ENCODE data around the gene F5.

Gene F5

DNA sequence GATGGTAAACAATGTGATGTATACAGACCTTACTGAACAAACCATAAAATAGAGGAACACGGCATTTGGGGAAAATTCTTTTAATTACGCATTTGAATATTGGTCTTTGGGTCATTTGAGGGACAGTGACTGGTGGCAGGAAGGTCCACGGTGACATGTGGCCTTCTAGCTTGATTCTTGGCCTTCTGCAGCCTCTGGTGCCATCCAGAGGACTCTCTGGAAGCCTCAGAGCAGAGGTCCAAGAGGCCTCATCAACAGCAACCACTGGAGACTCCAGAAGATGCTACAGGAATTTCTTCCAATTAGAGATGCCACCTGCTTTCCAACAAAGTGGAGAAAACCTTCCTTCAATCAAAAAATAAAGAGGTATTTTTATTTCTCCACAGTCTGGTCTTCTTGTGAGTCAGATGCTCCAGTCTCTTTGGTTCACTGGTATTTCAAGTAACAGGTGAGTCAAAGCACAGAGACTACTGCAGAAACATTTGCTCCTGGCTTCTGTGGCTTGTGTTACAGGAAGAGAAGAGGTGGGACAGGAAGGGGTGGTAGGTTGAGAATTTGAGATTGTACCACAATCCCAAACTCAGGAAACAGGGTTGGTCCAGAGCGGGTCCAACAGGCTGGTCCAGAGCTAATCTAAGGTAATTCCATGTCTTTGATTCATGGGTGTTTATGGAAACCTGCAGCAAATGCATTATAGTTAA lies 2.7 kb upstream of the F5 start:
- TF ChIP-seq, protein P1, sequence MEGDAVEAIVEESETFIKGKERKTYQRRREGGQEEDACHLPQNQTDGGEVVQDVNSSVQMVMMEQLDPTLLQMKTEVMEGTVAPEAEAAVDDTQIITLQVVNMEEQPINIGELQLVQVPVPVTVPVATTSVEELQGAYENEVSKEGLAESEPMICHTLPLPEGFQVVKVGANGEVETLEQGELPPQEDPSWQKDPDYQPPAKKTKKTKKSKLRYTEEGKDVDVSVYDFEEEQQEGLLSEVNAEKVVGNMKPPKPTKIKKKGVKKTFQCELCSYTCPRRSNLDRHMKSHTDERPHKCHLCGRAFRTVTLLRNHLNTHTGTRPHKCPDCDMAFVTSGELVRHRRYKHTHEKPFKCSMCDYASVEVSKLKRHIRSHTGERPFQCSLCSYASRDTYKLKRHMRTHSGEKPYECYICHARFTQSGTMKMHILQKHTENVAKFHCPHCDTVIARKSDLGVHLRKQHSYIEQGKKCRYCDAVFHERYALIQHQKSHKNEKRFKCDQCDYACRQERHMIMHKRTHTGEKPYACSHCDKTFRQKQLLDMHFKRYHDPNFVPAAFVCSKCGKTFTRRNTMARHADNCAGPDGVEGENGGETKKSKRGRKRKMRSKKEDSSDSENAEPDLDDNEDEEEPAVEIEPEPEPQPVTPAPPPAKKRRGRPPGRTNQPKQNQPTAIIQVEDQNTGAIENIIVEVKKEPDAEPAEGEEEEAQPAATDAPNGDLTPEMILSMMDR (IDR thresholded peaks at IDR 0.05; ENCODE audit: low read depth, low read length) = no peak
- H3K4me3 ChIP-seq (replicated peaks in 1 of 2; ENCODE audit: low read depth in 2 of 2, low read length in 2 of 2) = no peak overlapping the region
- no peak for DNase-seq (ENCODE audit: low read depth in 2 of 2)

DNA sequence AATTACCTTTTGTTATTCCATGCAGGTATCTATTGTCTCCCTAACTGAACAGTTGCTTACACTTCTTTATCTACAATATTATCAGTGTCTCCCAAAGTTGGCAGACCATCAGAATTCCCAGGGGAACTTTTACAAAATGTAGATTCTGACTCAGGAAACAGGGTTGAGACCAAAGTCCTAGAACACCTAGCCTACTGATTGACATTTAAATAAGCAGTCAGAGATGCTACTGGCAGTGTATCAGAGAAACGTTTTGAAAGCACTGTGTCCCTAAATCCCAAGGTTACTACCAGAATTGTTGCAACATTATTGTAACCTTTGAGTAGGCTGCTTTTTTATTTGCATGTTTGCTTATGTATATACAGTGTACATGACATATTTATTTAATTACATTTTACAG lies 1.8 kb upstream of the F5 start:
- DNase-seq (ENCODE audit: low read depth in 2 of 2) = no peak
- TF ChIP-seq, protein P1 (IDR thresholded peaks at IDR 0.05; ENCODE audit: low read depth, low read length) = no peak
- H3K4me3 ChIP-seq (replicated peaks in 1 of 2; ENCODE audit: low read depth in 2 of 2, low read length in 2 of 2) = no peak overlapping the region

DNA sequence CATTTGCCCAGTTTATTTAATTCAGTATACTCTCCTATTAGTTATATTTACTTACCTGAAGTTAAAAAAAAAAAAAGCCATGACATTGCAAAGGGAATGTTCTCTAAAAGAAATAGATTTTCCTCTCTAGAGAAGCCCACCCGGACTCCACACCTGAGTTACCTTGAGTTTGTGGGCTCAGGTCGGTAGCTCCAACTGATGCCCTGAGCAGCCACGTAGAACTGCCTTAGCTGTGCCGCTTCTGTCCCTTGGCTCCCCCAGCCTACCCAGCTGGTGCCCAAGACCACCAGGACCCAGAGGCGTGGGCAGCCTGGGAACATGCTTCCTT lies 250 bp downstream of the F5 start:
- H3K4me3 ChIP-seq (replicated peaks in 1 of 2; ENCODE audit: low read depth in 2 of 2, low read length in 2 of 2) = no peak overlapping the region
- TF ChIP-seq, protein P1 (IDR thresholded peaks at IDR 0.05; ENCODE audit: low read depth, low read length) = no peak
- no peak for DNase-seq (ENCODE audit: low read depth in 2 of 2)

DNA sequence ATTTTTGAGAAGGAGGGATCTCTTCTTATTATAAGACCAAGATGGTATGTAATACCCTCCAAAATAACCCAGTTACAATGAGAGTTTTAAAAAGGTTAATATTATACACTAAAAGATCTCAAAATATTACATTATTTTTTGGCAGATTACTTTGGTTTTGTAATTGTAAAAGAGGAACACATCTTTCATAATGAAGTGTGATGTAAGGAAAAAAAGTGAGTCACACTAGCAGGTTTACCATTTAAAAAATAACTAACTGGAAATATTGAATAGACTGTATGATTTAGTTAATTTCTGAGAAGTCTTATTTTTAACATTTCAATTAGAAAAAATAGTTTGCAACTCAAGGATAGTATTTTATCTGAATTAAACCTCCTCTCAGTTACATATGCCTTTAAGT lies 1.1 kb downstream of the F5 start:
- TF ChIP-seq, protein P1 (IDR thresholded peaks at IDR 0.05; ENCODE audit: low read depth, low read length) = no peak
- no peak for DNase-seq (ENCODE audit: low read depth in 2 of 2)
- H3K4me3 ChIP-seq (replicated peaks in 1 of 2; ENCODE audit: low read depth in 2 of 2, low read length in 2 of 2) = no peak overlapping the region

DNA sequence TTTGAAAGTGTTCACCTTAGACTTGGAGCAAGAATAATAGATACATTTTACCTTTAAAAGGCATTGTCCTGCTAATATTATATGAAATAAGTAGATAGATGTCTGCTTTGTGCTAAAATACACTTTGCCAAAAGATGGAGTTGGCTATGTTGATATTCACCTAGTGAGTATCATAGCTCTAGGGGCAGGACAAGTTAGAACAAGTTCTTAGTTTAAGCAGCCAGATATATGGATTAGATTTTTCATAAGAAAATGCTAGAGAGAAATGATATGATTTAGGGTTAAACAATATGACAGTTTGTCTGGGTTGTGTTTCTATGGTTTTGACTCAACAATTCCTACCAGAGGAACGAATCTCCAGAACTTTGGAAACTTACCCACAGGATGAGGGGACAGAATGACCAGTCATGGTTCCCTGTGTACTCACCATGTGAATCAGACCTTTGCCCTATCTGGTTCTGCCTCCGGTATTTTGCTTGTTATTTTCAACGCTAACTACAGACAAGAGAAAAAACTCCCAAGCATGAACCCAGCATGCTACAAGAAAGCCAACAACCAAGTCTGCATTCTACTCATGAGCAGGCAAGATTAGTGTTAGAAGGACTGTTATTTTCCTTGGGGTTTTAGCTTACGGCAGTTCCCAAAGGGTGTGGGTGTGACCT lies 1.7 kb downstream of the F5 start:
- DNase-seq (ENCODE audit: low read depth in 2 of 2) = no peak
- TF ChIP-seq, protein P1 (IDR thresholded peaks at IDR 0.05; ENCODE audit: low read depth, low read length) = no peak
- H3K4me3 ChIP-seq (replicated peaks in 1 of 2; ENCODE audit: low read depth in 2 of 2, low read length in 2 of 2) = no peak overlapping the region

DNA sequence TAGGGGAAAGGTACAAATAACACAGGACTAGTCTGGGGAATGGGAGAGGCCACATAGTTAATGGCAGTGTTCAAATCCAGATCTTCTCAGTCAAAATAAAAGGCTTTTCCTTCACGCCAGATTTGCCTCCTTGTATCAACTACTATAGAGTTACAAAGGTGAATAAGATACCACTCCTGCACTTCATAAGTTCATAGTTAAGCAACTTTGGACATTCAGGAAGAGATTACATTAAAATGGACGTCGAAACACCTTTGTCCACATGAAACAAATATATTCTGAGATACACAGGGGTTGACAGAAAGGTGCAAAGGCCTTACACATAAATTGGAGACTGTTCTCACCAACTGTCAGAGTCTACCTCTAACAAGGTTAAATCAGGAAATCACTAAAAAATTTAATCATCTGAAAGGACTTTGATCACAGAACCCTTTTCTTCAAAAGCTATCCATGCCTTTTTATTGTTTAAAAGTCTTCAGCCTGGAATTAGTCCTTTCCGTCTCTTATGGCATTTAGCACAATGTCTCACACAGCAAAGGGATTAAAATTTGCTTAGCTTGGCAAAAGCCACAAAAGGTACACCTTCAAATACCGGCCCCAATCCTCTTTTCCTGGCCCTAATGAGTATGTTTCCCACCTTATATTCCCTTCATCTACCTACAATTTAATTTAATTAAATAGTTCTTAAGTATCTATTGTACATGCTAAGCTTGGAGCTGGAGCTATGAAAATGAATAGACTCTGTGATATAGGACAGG lies 8.1 kb downstream of the F5 start:
- DNase-seq (ENCODE audit: low read depth in 2 of 2) = no peak
- TF ChIP-seq, protein P1 (IDR thresholded peaks at IDR 0.05; ENCODE audit: low read depth, low read length) = no peak
- H3K4me3 ChIP-seq (replicated peaks in 1 of 2; ENCODE audit: low read depth in 2 of 2, low read length in 2 of 2) = no peak overlapping the region
